ENCODE measurements around the gene DLG4.
"Not testable (repeated sequence)": the region's sequence is repeated elsewhere in the genome, so short reads cannot be mapped to it uniquely, and the experiment has no call there.

The DLG4 gene

DNA sequence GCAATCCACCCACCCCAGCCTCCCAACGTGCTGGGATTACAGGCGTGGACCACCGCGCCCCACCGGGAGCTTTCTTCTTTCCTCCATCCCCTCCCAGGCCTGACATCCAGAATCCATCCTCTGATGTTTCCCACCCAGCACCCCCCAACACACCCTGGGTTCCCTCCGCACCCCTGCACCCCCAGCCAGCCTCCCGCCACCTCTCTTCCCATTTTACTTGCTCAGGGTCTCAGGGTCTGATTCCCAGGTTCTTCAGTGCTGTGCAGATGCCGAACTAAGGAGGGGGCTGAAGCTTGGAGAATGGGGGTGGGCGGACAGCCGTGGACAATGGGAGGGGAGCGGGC, 40.7 kb downstream of the DLG4 start:
- H3K9me3 ChIP-seq (ENCODE audit: insufficient read depth, low read depth, low read length) = no peaks in the 10 kb centered on the region
- 91% methylated on average over 11 of the region's 11 CpGs for WGBS
- H3K27ac ChIP-seq (ENCODE audit: low read depth, low read length) = no peak overlapping the region
- H3K36me3 ChIP-seq (ENCODE audit: insufficient read depth, low read length) = no peaks in the 10 kb centered on the region
- peaks cover 28% of the 10 kb centered on the region for H3K27me3 ChIP-seq (ENCODE audit: insufficient read depth, low read length)
- H3K4me1 ChIP-seq (ENCODE audit: insufficient read depth, low read length) = 0 out of 2 replicates have a peak, but pooled peaks cover 4% of the 10 kb centered on the region
- no peak overlapping the region for H3K4me3 ChIP-seq (ENCODE audit: low read length)
- no peak overlapping the region for H3K9ac ChIP-seq (ENCODE audit: low read depth, low read length)

DNA sequence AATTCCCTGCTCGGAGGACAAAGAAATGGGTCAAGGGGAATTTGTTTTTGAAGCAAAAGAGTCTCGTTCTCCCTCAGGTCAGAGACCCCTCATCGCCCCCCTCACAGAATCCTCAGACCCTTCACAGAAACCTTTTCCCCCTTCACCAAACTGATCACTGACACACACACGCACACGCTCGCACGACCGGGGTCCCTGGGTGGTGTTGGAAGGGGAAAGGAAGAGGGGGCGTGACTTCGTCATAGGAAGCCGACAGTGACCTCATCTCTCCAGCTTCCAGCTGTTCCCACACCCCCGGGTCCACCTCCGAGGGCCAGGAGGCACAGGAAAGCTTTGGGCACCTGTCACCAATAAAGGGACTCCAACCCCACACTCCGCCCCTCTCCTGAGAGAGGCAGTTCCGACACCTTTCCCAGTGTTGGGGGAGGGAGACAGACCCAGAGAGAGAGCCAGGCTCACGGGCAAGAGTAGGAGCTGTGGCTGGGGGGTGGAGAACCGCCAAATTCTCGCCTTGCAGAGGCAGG, 41.6 kb downstream of the DLG4 start:
- Histone ChIP-seq H3K27ac (ENCODE audit: low read depth, low read length) (no peak overlapping the region), H3K27me3 (ENCODE audit: insufficient read depth, low read length) (peaks cover 36% of the 10 kb centered on the region), H3K4me1 (ENCODE audit: insufficient read depth, low read length) (0 out of 2 replicates have a peak, but pooled peaks cover 4% of the 10 kb centered on the region), H3K9me3 (ENCODE audit: insufficient read depth, low read depth, low read length) (no peaks in the 10 kb centered on the region), H3K4me3 (ENCODE audit: low read length) (peak overlapping the region; percentile 70), H3K36me3 (ENCODE audit: insufficient read depth, low read length) (no peaks in the 10 kb centered on the region), H3K9ac (ENCODE audit: low read depth, low read length) (peak overlapping the region; percentile 45)
- WGBS = 8% methylated on average over 8 of the region's 18 CpGs

DNA sequence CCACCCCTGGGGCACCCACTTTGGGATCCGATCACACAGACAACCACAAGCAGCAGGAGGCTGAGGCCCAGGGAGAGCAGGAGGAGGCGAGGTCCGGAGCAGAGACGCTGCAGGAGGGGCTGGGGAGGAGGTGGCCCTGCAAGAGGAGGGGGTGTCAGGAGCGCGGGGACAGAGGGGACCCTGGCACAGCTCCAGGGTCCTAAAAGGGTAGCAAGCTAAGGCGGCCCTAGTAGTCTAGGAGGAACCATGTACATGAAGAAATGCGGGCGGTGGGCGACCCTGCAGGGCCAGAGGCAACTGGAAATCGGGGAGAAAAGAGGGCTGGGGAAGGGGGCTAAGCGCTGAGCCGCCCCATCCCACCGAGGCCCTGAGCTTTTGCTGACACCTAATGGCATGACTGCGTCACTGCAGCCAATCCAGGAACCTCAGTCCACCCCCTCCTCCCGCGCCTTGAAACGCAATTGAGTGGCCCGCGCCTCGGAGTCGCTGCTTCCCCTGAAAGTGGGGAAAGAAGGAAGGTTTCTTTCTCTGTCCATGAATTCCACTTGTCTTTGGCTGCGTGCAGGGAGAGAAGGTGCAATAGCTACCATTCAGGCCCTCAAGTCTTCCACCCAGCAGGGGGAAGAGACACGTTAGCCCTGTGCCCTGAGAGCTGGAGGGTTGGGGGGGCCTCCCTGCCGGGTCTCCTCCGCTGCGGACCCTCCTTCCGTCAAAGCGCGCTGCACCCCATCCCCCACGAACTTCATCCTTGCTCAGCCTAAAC, 42.3 kb downstream of the DLG4 start:
- H3K4me3 ChIP-seq (ENCODE audit: low read length) = peak overlapping the region; percentile 70
- H3K9ac ChIP-seq (ENCODE audit: low read depth, low read length) = peak overlapping the region; percentile 45
- no peak overlapping the region for H3K27ac ChIP-seq (ENCODE audit: low read depth, low read length)
- WGBS = 1% methylated on average over 23 of the region's 31 CpGs
- H3K36me3 ChIP-seq (ENCODE audit: insufficient read depth, low read length) = no peaks in the 10 kb centered on the region
- H3K4me1 ChIP-seq (ENCODE audit: insufficient read depth, low read length) = 0 out of 2 replicates have a peak, but pooled peaks cover 4% of the 10 kb centered on the region
- H3K27me3 ChIP-seq (ENCODE audit: insufficient read depth, low read length) = peaks cover 36% of the 10 kb centered on the region
- no peaks in the 10 kb centered on the region for H3K9me3 ChIP-seq (ENCODE audit: insufficient read depth, low read depth, low read length)

DNA sequence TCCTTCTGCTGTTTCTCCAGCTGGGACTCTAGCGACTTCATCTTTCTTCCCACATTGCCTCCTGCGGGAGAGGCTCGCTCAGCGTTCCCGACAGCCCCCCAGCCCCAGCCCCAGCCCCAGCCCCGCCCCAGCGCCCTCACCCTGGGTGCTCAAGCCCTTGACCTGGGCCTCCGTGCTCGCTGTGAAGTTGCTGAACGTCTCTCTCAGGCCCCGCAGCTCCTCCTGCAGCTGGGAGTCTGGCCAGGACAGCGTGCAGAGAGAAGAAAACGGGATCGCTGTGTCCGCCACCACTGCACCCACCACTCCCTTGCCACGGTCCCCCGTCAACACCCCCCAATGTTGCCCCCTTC, 42.8 kb downstream of the DLG4 start:
- H3K36me3 ChIP-seq (ENCODE audit: insufficient read depth, low read length) = no peaks in the 10 kb centered on the region
- peaks cover 36% of the 10 kb centered on the region for H3K27me3 ChIP-seq (ENCODE audit: insufficient read depth, low read length)
- peak overlapping the region; percentile 70 for H3K4me3 ChIP-seq (ENCODE audit: low read length)
- no peak overlapping the region for H3K9ac ChIP-seq (ENCODE audit: low read depth, low read length)
- H3K27ac ChIP-seq (ENCODE audit: low read depth, low read length) = no peak overlapping the region
- 4% methylated on average over 17 of the region's 17 CpGs for WGBS
- 0 out of 2 replicates have a peak, but pooled peaks cover 4% of the 10 kb centered on the region for H3K4me1 ChIP-seq (ENCODE audit: insufficient read depth, low read length)
- no peaks in the 10 kb centered on the region for H3K9me3 ChIP-seq (ENCODE audit: insufficient read depth, low read depth, low read length)

DNA sequence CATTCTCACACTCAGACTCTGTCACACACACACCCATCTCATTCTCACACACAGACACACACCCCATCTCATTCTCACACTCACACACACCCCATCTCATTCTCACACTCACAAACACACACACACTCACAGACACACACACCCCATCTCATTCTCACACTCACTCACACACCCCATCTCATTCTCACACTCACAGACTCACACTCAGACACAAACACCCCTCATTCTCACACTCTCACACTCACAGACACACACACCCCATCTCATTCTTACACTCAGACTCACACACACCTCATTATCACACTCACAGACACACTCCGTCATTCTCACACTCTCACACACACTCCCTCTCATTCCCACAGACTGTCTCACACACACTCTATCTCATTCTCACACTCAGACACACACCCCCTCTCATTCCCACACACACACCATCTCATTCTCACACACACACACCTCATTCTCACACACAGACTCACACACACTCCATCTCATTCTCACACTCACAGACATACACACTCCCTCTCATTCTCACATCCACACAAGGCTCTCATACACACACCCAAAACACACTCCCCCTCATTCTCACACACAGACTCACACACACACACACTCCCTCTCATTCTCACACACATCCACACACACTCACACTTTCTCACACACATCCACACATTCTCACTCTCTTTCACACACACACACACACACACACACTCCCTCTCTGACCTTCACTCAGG, 43.4 kb downstream of the DLG4 start:
- H3K4me3 ChIP-seq (ENCODE audit: low read length) = peak overlapping the region; percentile 20; the same call in 1 of the 2 replicates
- no peak overlapping the region for H3K9ac ChIP-seq (ENCODE audit: low read depth, low read length)
- no peak overlapping the region for H3K27ac ChIP-seq (ENCODE audit: low read depth, low read length)
- H3K4me1 ChIP-seq (ENCODE audit: insufficient read depth, low read length) = 0 out of 2 replicates have a peak, but pooled peaks cover 4% of the 10 kb centered on the region
- 92% methylated on average over 1 of the region's 1 CpG for WGBS
- H3K9me3 ChIP-seq (ENCODE audit: insufficient read depth, low read depth, low read length) = no peaks in the 10 kb centered on the region
- no peaks in the 10 kb centered on the region for H3K36me3 ChIP-seq (ENCODE audit: insufficient read depth, low read length)
- H3K27me3 ChIP-seq (ENCODE audit: insufficient read depth, low read length) = peaks cover 36% of the 10 kb centered on the region

DNA sequence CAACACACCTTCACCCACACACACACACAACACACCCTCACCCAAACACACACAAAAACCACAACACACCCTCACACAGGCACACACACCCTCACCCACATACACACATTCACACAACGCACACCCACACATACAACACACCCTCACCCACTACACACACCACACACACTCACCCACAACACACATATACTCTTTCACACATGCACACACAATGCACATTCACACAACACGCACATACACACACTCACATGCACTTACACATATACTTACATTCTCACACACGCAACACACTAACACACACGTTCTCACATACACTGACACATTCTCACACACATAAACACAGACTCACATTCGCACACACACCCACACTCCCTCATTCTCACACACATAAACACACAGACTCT, 44.3 kb downstream of the DLG4 start:
- no peaks in the 10 kb centered on the region for H3K36me3 ChIP-seq (ENCODE audit: insufficient read depth, low read length)
- no peak overlapping the region for H3K9ac ChIP-seq (ENCODE audit: low read depth, low read length)
- 91% methylated on average over 5 of the region's 5 CpGs for WGBS
- 0 out of 2 replicates have a peak, but pooled peaks cover 4% of the 10 kb centered on the region for H3K4me1 ChIP-seq (ENCODE audit: insufficient read depth, low read length)
- no peaks in the 10 kb centered on the region for H3K9me3 ChIP-seq (ENCODE audit: insufficient read depth, low read depth, low read length)
- H3K27ac ChIP-seq (ENCODE audit: low read depth, low read length) = no peak overlapping the region
- no peak overlapping the region for H3K4me3 ChIP-seq (ENCODE audit: low read length)
- peaks cover 36% of the 10 kb centered on the region for H3K27me3 ChIP-seq (ENCODE audit: insufficient read depth, low read length)

DNA sequence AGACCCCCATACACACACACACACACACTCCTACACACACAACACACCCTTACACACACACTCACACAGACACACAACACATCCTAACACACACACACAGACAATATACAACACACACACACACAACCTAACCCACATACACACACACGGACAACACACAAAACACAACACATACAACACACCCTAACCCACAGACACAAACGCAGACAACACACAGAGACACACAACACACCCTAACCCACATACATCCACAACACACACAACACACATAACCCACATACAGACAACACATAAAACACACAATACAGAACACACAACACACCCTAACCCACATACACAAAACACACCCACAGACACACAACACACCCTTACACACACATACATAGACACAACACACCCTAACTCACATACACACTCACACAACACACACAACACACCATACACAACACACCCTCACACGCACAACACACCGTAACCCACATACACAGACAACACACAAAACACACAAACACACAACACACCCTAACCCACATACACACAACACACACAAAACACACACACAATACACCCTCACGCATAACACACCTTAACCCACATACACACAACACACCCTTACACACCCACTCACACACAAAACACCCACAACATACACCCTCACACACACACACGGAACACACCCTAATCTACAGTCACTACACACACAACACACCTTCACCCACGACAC, 44.9 kb downstream of the DLG4 start:
- no peak overlapping the region for H3K9ac ChIP-seq (ENCODE audit: low read depth, low read length)
- H3K4me3 ChIP-seq (ENCODE audit: low read length) = peak overlapping the region; percentile 38
- no peaks in the 10 kb centered on the region for H3K36me3 ChIP-seq (ENCODE audit: insufficient read depth, low read length)
- H3K27me3 ChIP-seq (ENCODE audit: insufficient read depth, low read length) = peaks cover 36% of the 10 kb centered on the region
- no peak overlapping the region for H3K27ac ChIP-seq (ENCODE audit: low read depth, low read length)
- 88% methylated on average over 7 of the region's 7 CpGs for WGBS
- H3K4me1 ChIP-seq (ENCODE audit: insufficient read depth, low read length) = 0 out of 2 replicates have a peak, but pooled peaks cover 4% of the 10 kb centered on the region
- no peaks in the 10 kb centered on the region for H3K9me3 ChIP-seq (ENCODE audit: insufficient read depth, low read depth, low read length)

DNA sequence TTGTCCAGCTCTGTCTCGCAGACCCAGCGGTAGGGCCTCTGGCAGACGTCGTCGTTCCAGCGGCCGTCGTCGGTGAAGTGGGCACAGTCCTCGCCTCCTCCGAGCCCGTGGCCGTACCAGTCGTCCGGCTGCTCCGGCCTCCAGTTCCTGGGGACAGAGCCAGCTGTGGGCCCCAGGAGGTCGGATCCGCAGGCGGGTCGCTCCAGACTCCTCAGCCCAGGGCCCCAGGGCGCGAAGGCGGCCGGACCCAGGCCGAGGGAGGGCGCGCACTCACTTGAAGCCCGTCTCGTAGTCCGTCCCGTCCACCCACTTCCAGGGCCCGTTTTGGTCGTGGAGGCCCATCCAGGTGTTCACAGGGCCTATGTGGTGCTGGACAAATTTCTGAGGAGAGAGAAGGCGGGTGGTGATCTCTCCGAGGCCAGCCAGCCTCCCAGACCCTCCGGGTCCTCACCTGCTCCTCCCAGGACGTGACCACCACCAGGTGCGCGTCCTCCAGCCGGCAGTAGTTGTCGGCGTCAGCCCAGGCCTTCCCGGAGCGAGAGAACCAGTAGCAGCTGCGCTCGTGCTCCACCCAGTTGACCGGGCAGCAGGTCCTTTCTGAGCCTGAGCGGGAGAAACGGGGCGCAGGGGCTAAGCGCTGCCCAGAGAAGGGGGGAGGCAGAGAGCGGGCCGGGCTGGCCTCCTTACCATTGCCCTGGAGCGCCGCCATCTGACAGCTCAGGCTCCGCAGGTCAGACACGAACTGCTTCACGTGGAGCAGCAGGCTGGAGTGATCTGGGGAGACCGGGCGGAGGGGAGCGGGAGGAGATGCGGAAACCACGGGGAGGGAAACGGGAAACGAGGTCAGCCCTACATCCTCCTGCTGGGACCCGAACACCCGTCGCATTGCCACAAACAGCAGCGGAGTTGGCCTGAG, 45.7 kb downstream of the DLG4 start:
- Histone ChIP-seq H3K4me1 (ENCODE audit: insufficient read depth, low read length) (0 out of 2 replicates have a peak, but pooled peaks cover 4% of the 10 kb centered on the region), H3K9ac (ENCODE audit: low read depth, low read length) (no peak overlapping the region), H3K36me3 (ENCODE audit: insufficient read depth, low read length) (no peaks in the 10 kb centered on the region), H3K27me3 (ENCODE audit: insufficient read depth, low read length) (peaks cover 36% of the 10 kb centered on the region), H3K9me3 (ENCODE audit: insufficient read depth, low read depth, low read length) (no peaks in the 10 kb centered on the region), H3K27ac (ENCODE audit: low read depth, low read length) (no peak overlapping the region; the same call in 1 of the 2 replicates), H3K4me3 (ENCODE audit: low read length) (peak overlapping the region; percentile 38)
- WGBS = 65% methylated on average over 69 of the region's 69 CpGs

DNA sequence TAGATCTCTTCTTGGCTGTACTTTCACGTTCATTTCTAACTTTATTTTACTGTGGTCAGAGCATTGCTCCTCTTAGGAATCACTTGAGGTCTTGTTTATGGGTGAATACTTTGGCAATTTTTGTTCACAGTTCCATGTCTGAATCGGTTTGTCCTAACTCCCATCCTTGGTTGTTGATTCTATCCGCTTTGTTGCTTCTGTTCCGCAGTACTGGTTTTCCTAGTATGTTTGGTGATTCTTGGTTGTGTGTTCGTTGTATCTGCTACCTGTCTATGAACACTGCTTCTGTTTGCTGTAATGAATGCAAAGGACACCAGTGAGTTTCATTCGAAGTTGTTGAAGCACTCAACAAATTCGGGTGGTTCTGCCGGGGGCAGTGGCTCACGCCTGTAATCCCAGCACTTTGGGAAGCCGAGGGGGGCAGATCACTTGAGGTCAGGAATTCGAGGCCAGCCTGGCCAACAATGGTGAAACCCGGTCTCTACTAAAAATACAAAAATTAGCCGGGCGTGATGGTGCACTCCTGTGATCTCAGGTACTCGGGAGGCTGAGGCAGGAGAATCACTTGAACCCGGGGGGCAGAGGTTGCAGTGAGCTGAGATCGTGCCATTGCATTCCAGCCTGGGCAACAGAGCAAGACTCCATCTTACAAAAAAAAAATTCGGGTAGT, 47.0 kb downstream of the DLG4 start:
- H3K4me3 ChIP-seq (ENCODE audit: low read length); H3K27ac ChIP-seq (ENCODE audit: low read depth, low read length); H3K9ac ChIP-seq (ENCODE audit: low read depth, low read length); H3K4me1 ChIP-seq (ENCODE audit: insufficient read depth, low read length); H3K36me3 ChIP-seq (ENCODE audit: insufficient read depth, low read length); H3K9me3 ChIP-seq (ENCODE audit: insufficient read depth, low read depth, low read length): not testable (repeated sequence)
- H3K27me3 ChIP-seq (ENCODE audit: insufficient read depth, low read length) = peaks cover 36% of the 10 kb centered on the region
- WGBS = 92% methylated on average over 18 of the region's 18 CpGs

DNA sequence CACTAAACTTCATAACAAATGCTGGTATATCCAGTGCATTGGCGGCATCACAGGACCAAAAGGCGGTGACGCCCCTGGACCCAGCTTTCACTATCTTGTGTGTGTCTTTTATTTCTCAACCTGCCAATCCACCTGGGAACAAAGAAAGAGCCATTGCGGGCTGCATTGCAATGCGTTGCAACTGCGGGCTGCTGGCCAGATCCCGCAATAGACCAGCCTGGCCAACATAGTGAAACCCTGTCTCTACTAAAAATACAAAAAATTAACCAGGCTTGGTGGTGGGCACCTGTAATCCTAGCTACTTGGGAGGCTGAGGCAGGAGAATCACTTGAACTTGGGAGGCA, 50.1 kb downstream of the DLG4 start:
- H3K4me3 ChIP-seq (ENCODE audit: low read length); H3K9me3 ChIP-seq (ENCODE audit: insufficient read depth, low read depth, low read length); H3K36me3 ChIP-seq (ENCODE audit: insufficient read depth, low read length); H3K9ac ChIP-seq (ENCODE audit: low read depth, low read length); H3K4me1 ChIP-seq (ENCODE audit: insufficient read depth, low read length); H3K27ac ChIP-seq (ENCODE audit: low read depth, low read length): not testable (repeated sequence)
- peaks cover 12% of the 10 kb centered on the region for H3K27me3 ChIP-seq (ENCODE audit: insufficient read depth, low read length)
- 97% methylated on average over 7 of the region's 7 CpGs for WGBS
